HG03066 (cell line): ENCODE results near the gene ARL5A.
A peak's percentile ranks its signal among the peaks of the same experiment; 100 is the strongest.

ENCODE experiments used
- ATAC-seq: cut with Tn5 transposase; IDR thresholded peaks from one replicate; pipeline ENCODE4 v1.9.1; 2021; ENCODE audit warnings: low read depth; ENCODE audit not compliant: unreplicated experiment

ARL5A gene

DNA sequence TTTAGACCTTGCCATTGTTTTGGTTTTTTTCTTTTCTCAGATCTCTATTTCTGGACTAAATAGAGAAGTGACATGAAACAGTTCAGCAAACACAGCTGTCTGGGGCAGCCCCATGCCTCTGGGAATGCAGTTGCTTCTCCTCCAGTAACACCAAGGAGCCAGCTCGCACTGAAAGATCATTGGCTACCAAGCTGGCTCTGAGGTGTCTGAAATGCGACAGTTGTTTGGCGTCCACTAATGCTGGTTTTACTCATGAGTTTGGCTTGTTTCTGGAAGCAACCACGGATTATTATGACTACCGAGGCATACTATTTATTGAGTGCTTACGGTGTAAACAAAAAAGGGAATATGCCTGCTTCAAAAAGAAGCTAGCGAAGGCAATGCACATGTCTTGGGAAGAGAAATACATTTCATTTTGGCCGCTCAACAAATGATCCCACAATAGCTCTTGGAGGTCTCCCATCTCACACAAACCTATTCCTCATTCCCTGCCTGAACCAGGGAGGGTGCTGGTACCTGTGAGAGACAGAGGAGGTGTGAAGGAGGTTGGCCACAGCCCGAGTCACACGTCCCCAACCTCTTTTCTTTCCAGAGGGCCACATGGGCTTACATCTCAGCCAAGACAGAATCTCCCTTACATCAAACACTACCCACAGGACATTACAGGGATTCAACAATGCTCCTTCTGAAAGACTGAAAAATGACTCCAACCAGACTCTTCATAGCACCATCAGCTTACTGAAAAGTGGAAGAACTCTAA is 56.4 kb downstream of the ARL5A start:
- ATAC-seq: peak; percentile 94

DNA sequence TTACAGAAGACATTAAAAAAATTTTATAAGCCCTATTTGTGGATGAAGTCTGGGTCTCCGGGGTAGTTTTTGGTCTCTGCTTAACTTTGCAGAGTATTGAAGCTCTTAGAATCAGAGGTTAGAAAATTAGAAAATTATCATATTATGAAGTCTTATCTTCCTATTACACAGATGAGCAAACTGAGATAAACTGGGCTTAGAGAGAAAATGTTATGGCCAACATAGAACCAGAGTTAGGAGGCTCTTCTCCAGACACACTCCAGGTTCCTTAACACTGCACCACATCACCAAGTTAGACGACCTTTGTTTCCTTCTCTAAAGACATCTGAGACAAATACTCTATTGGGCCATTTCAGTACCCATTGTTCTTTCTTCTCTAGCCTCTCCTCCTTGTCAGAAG is 57.2 kb downstream of the ARL5A start:
- peak; percentile 21 for ATAC-seq

DNA sequence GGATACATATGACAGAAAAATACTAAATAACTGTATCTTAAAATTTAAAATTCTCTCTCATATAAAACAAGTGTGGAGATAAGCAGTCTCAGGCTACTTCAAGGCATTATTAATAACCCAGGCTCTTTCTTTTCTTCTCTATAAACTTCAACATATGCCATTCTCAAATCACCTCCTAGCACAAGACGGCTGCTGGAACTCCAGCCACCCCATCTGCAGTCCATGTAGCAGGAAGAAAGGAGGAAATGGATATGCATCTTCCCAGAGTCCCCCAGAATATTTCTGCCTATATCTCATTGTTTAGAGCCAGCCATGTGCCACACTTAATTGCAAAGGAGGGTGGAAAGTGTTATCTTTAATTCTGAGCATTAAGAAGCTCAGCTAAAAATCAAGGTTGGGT is 58.6 kb downstream of the ARL5A start:
- no peak for ATAC-seq

DNA sequence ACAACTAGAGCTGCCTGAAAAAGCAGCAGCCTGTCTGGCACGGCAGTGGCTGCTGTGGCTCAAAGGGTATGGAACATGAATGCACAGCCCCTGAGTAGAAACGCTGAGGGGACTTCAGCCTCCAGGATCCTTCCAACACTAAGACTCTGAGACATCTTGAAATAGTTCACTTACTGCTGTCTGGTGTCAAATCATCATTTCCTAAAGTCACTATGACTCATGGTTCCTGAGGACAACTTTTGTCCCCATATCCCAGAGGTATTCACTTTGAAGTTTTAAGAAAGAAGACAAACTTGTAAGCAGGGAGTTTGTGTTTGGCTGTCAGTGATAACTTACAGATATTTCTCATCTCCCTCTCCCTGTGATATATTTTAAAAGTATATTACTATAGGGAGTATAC is 60.7 kb downstream of the ARL5A start:
- ATAC-seq: no peak

DNA sequence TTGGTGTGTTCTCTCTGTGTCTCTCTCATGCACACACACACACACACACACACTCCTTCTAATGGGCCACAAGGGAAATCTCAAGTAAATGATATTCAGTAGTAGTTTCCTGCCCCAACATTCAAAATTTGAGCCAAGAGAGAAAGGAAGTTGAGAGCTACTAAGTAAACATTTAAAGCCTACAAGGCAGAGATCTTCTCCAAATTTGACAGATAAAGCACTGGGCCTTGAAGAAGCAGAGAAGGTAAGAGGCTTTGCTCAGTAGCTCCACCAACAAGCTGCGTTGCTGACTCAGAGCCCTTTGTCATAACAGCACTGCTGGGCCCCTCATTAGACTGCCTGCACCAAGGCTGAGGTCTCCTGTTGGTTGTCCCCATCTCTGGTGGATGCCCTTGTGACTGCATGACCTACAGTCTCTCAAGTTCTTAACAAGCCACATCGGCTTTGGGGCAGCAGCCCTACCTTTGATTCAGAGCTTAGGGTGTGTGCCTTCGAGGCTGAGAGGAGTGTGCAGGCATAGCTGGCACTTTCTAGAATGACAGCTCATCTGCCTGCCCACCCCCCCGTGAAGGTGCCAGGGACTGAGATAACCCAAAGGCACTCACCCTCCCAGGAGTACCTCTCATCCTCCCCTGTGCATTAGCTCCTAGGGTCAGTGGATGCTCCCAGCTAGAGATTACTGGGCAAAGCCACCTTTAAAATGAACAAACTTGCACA is 61.6 kb downstream of the ARL5A start:
- no peak for ATAC-seq

DNA sequence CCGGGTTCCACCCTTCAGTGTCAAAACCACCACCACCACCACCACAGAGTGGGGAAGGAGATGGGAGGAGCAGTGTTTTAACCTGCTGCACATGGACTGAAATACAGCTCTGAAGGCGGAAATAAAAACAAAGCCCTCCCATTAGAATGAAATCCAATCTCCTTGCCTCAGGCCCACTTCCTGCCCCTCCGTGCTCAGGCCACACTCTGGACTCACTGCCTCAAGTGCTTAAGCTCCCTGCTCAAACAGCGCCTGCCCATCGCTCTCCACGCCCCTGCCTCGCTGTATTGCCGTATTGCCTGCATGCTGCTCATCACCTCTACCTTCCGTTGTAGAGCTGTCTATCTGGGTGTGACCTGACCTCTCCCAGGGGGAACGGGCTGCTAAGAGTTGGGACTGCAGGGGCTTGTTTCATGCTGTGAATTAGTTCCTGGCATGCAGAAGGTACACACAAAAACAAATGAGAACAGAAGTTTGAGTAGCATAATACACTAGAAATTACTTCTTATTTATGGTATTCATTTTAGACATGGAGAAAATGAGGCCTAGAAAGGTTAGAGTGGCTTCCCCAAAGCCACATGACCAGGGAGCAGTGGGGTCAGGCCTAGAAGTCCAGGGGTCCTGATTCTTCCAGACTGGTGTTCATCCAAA is 62.3 kb downstream of the ARL5A start:
- no peak for ATAC-seq

DNA sequence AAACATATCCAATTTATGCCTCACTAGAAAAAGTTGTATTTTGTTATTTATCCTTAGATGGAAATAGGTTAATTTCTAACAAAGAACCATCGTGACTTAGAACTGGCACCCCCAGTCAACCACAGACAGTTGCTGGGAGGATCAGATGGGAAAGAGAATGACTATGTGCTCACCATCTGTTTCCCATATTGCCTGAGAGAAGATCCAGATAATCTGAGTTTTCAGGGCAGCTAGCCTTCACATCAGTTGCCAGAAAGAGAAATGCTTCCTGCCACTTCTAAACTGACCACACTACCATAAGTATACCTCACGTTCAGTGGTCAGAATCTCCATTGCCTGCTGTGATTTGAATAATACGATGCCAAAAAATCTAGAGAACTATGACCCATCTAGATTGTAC is 65.5 kb downstream of the ARL5A start:
- no peak for ATAC-seq

DNA sequence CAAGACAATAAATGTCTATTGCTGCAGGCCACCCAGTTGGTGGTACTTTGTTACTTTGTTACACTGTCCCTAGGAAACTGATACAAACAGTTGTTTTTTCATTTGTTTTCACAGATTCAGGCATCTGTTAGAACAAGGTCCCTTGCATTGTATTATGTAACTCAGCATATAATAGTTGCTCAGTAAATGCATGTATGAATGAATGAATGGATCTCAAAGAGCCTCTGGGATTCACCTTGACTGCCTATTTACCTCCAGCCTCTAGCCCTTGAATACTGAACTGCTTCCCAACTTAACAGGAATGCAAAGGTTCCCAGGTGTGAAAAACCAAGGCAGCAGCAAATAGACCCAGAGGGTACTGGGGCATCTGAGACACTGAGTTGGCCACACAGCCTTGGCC is 66.5 kb downstream of the ARL5A start:
- ATAC-seq: no peak

DNA sequence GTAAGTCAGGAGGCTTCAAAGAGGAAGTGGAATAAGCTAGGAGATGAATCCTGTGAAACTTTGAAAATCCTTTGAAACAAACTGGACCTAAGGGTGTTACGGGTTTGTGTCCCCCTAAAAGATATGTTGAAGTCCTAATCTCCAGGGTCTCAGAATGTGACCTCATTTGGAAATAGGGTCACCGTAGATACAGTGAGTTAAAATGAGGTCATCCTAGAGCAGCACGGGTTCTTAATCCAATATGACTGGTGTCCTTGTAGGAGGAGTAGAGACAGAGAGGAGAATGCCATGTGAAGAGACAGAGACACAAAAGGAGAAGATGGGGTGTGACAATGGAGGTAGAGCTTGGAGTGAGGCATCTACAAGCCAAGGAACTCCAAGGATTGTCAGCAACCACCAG is 67.0 kb downstream of the ARL5A start:
- no peak for ATAC-seq

DNA sequence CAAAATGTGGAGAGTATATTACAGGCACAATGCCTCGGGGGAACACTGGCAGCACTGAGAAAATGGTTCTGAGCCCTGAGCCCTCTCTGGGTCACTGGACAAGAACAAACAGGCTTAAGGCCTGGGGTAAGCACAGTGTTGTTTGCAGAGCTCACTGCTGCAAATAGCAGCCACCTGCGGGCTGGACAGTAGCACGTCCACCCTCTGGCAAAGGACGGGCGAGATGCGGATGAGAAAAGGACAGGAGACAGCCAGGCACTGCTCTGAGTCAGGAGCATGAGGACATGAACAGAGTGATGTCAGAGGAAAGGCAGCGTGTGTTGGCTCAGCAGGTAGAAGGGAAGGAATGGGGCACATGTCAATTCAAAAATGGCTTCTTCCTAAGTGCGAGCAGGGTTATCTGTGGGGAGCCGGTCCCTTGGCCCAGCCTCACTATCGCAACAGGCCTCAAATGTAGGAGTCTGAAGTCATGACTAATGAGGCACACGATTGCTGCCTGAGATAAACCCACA is 68.0 kb downstream of the ARL5A start:
- ATAC-seq: no peak

DNA sequence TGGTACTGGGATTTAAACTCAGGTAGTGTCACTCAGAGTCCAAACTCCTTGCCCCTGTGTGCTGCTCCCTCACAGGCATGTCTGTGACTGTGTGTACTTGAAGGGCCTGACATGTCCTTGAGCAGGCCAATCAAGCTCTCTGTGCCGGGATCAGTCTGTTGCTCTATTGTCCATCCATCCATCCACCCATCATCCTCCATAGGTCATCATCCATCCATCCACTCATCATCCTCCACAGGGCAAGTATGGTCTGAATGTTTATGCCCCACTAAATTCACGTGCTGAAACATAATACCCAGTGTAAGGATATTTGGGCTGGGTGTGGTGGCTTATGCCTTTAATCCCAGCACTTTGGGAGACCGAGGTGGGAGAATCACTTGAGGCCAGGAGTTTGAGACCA is 69.5 kb downstream of the ARL5A start:
- ATAC-seq: no peak

DNA sequence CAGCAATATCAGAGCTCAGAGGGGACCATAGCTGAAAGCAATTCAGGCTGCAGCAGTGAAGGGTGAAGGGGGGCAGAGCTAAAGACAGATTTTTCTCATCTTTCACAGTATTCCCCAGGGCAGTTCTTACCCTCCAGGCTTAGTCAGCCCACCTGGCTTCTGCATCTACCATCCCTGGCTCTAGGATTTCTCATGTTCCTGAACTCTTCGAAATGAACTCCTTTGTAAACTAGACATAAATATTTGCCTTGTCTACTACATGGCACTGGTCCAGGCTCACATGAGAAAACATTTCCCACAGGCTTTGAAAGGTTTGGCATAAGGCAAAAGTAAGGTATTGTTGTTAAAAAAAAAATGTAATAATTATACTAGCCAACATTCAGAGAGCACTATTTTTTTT is 70.4 kb downstream of the ARL5A start:
- ATAC-seq: no peak

DNA sequence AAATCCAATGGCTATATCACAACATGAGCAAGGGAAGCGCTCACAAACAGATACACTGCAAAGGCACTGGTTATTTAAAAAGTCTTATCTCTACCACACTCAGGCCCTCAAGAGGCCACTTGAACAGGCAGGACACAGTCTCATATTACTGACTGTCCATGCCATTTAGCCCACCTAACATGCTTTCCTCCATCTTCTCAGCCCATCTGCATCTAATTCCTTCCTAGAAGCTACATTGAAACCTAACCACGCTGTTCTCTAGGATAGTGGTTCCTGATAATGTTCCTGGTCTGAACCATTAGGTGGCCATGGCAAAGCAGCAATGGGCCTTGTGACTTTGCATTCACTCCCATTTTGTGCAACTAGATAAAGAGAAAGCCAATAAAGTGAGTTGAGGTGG is 71.4 kb downstream of the ARL5A start:
- no peak for ATAC-seq

DNA sequence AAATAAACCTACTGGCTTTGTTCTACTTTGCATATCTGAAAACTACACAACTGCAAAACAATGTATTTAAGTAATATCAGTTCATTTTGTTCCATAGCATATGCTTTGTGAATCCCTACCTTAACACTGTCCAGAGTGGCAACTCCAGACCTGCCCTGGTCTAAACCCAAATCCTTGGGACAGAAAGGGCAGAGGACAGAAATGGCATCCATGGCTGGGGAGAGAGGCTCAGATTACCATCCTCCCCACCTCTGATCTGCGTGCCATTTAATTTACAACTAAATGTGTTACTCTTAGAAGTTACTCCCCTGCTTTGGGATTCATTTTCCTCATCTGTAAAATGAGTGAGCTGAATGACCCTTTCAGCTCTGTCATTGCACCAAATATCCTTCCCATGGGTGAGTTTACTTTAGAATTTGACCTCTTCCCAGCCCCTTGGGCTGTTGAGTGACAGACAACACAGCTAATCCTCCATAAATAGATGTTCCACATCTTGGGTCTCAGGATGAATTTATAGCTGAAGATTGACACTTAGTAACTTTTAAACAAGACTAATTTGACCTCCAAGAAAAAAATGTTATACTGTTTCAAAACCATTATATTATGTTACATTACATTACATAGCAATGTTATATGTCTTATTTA is 73.8 kb downstream of the ARL5A start:
- ATAC-seq: no peak

DNA sequence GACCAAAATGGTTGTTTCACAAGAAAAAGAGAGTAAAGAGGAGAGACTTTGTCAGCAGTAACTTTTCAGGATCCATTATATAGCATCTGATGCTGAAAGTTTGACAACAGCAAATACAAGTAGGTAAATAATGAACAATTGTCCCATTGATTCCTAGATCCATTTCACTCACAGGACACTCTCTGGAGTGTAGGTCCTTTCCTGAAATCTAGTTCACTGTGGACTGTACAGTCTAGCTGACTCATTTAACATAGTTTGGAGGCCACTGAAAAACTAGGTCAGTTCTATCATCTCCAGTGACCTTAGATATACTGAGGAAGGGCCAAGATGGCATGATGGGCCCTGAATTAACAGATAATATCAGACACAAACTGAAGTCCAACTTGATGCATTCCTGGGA is 74.7 kb downstream of the ARL5A start:
- no peak for ATAC-seq
